T-cell (primary cell): Measurements from ENCODE around the gene PRKACB. TPM values are rescaled to one million over a fixed set of nuclear protein-coding genes. Genes with fewer than 3 reads are reported as not detected.
"Not testable (repeated sequence)": the region's sequence is repeated elsewhere in the genome, so short reads cannot be mapped to it uniquely, and the experiment has no call there.

Source experiments
- ATAC-seq, 4 experiments: fragments of 200-7000 bp in 3 of 4; fragments of 150-1000 bp in 1 of 4; cut with Tn5 transposase; replicated peaks in 1 of 4; 1 replicate in 3 of 4; 2 replicates in 1 of 4; pipeline ENCODE4 v1.10.0; 2021; ENCODE audit warnings: moderate library complexity in 3 of 4, mild to moderate bottlenecking in 2 of 4, moderate number of reproducible peaks in 1 of 4
- CTCF ChIA-PET, 2 donors: fragments of 300-600 bp; sonication (Branson Sonifier 250); formaldehyde crosslinking; loops; one replicate each; lab custom pipeline; 2022; ENCODE audit warnings: antibody characterized with exemption in 2 of 2; lab: Charles Lee
- POLR2A ChIA-PET, 2 donors: fragments of 300-600 bp; sonication (Branson Sonifier 250); formaldehyde crosslinking; loops; one replicate each; lab custom pipeline; 2022; ENCODE audit warnings: antibody characterized with exemption in 2 of 2; lab: Charles Lee
- DNase-seq, 35 experiments: peaks; one replicate each; pipeline versions ENCODE4 v3.0.0 to v3.0.0-alpha.2; 2013 to 2023
- H3K27ac ChIP-seq: one replicate; pipeline ENCODE4 v1.5.1; 2013; ENCODE audit warnings: low read length
- H3K27me3 ChIP-seq, 2 experiments: replicated peaks in 1 of 2; 1 replicate in 1 of 2; 2 replicates in 1 of 2; pipeline versions ENCODE4 v1.6.1 to v1.7.0; 2013; ENCODE audit warnings: low read length in 1 of 2, mixed read lengths in 1 of 2; ENCODE audit not compliant: control insufficient read depth in 2 of 2, insufficient read depth in 2 of 2; ENCODE audit errors: extremely low read depth in 1 of 2
- H3K36me3 ChIP-seq, 2 donors: 1 replicate in 1 of 2; 2 replicates in 1 of 2; pipeline versions ENCODE4 v1.6.1 to v1.7.0; 2013; ENCODE audit warnings: low read length in 1 of 2; ENCODE audit not compliant: control insufficient read depth in 2 of 2, insufficient read depth in 1 of 2; ENCODE audit errors: extremely low read depth in 1 of 2
- H3K4me1 ChIP-seq, 2 experiments: 1 replicate in 1 of 2; 2 replicates in 1 of 2; pipeline versions ENCODE4 v1.6.1 to v1.7.0; 2013; ENCODE audit warnings: low read length in 2 of 2, mixed read lengths in 1 of 2; ENCODE audit not compliant: insufficient read depth in 2 of 2, control insufficient read depth in 1 of 2; ENCODE audit errors: extremely low read depth in 1 of 2
- H3K4me3 ChIP-seq, 2 donors: 1 replicate in 1 of 2; 2 replicates in 1 of 2; pipeline versions ENCODE4 v1.5.1 to v1.7.0; 2013; ENCODE audit warnings: mild to moderate bottlenecking in 2 of 2, low read length in 1 of 2, moderate library complexity in 1 of 2; ENCODE audit not compliant: control insufficient read depth in 1 of 2; ENCODE audit errors: extremely low read depth in 1 of 2
- H3K9me3 ChIP-seq: 2 replicates; pipeline ENCODE4 v1.7.0; 2013
- H3K27ac Mint-ChIP-seq, 2 donors: one replicate each; pipeline ENCODE4 v1.8.0; 2020 to 2021; ENCODE audit warnings: mild to moderate bottlenecking in 2 of 2, mixed read lengths in 2 of 2
- H3K27me3 Mint-ChIP-seq, 2 donors: one replicate each; pipeline ENCODE4 v1.8.0; 2021 to 2022; ENCODE audit warnings: mixed read lengths in 2 of 2
- H3K36me3 Mint-ChIP-seq: one replicate; pipeline ENCODE4 v1.8.0; 2021; ENCODE audit warnings: mixed read lengths
- H3K4me1 Mint-ChIP-seq, 3 donors: one replicate each; pipeline ENCODE4 v1.8.0; 2020 to 2022; ENCODE audit warnings: mixed read lengths in 3 of 3, mild to moderate bottlenecking in 1 of 3
- H3K4me3 Mint-ChIP-seq, 3 donors: one replicate each; pipeline ENCODE4 v1.8.0; 2020 to 2022; ENCODE audit warnings: mild to moderate bottlenecking in 3 of 3, mixed read lengths in 3 of 3, moderate library complexity in 3 of 3
- H3K9me3 Mint-ChIP-seq, 3 donors: one replicate each; pipeline ENCODE4 v1.8.0; 2020 to 2022; ENCODE audit warnings: mixed read lengths in 3 of 3
- WGBS: methylation state at CpG from one replicate; pipeline ENCODE4 v1.1.5; 2013; ENCODE audit warnings: missing lambda C conversion rate; ENCODE audit not compliant: insufficient coverage; 5-methylcytosine and 5-hydroxymethylcytosine counted together
- total RNA-seq, 35 experiments: library from RNA in 6 of 35; stranded (reverse) in 6 of 35; fragments of 120-200 nt in 1 of 35; gene quantifications; one replicate each; pipeline versions ENCODE4 v1.2.1 to v1.2.4 and lab custom pipeline; 2013 to 2026

Gene PRKACB
- total RNA-seq, 5 donors from 2014 or later (not counting 1 experiment from before 2014, with no cell fraction given): 101 to 119 (median 109) TPM

DNA sequence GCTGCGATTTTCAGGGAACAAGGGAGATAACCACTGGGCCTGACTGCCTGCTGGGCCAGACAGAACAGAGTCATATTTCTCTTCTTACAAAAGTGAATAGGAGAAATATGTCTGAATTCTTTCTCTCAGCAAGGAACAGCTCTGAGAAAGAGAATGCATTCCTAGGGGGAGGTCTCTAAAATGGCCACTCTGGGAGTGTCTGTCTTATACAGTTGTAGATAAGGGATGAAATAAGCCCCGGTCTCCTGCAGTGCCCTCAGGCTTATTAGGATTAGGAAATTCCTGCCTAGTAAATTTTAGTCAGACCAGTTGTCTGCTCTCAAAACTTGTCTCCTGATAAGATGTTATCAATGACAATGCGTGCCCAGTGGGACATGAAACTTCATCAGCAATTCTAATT, 143.3 kb downstream of the PRKACB start:
- peaks cover 7 to 27% (median 16%) of the 10 kb centered on the region in 3 donors for H3K9me3 Mint-ChIP-seq
- ATAC-seq, H3K4me3 Mint-ChIP-seq, H3K4me3 ChIP-seq, CTCF ChIA-PET, H3K9me3 ChIP-seq, H3K27ac Mint-ChIP-seq, H3K27ac ChIP-seq, H3K36me3 ChIP-seq, H3K4me1 Mint-ChIP-seq, POLR2A ChIA-PET, H3K27me3 ChIP-seq, H3K4me1 ChIP-seq, DNase-seq, H3K36me3 Mint-ChIP-seq: not testable (repeated sequence)
- H3K27me3 Mint-ChIP-seq: peaks cover 10 to 40% of the 10 kb centered on the region in 2 donors
- 100% methylated on average over 1 of the region's 3 CpGs for WGBS

Other genes with a start within 250 kb of the PRKACB start
- under 1 TPM in 4 of 5 donors, not detected in 1; 0.19 to 0.77 (median 0.44) TPM for gene TTLL7, start 145.1 kb upstream of the PRKACB start, total RNA-seq
- under 1 TPM in 1 of 5 donors, not detected in 4; 0.30 TPM for gene SAMD13, start 157.4 kb downstream of the PRKACB start, total RNA-seq